PC-3 (cell line): ENCODE measurements around the gene EPN1. TPM values are rescaled to one million over a fixed set of nuclear protein-coding genes. Genes with fewer than 3 reads are reported as not detected.

ENCODE experiments used
- ATAC-seq: fragments of 200-7000 bp; cut with Tn5 transposase; 2 replicates; pipeline ENCODE4 v1.9.1; 2020; ENCODE audit warnings: mild to moderate bottlenecking, moderate library complexity
- BruUV-seq: library from RNA; stranded (reverse); fragments of 400-500 nt; replicated peaks from 2 replicates; lab custom pipeline; 2021; lab: Mats Ljungman, UMichigan
- CTCF ChIA-PET: fragments of 300-600 bp; sonication (Branson Sonifier 250); formaldehyde crosslinking; loops from one replicate; lab custom pipeline; 2022; ENCODE audit warnings: antibody characterized with exemption; lab: Charles Lee
- POLR2A ChIA-PET: fragments of 300-600 bp; sonication (Branson Sonifier 250); formaldehyde crosslinking; loops from one replicate; lab custom pipeline; 2022; ENCODE audit warnings: antibody characterized with exemption; ENCODE audit not compliant: unreplicated experiment; lab: Charles Lee
- DNase-seq: peaks from one replicate; pipeline ENCODE4 v3.0.0-alpha.2; 2015
- H2AFZ ChIP-seq: fragments of 300-600 bp; sonication (generic); 2 replicates; pipeline ENCODE4 v1.6.0; 2016; ENCODE audit warnings: antibody characterized with exemption, low read length
- H3F3A ChIP-seq: fragments of 300-600 bp; sonication (generic); one replicate; pipeline ENCODE4 v1.6.0; 2017; ENCODE audit warnings: antibody characterized with exemption, low read length, control low read depth, mild to moderate bottlenecking; ENCODE audit not compliant: unreplicated experiment
- H3K27ac ChIP-seq: fragments of 300-600 bp; sonication (generic); 2 replicates; pipeline ENCODE4 v1.5.1; 2016; ENCODE audit warnings: mild to moderate bottlenecking, low read length
- H3K27me3 ChIP-seq: fragments of 300-600 bp; sonication (generic); 2 replicates; pipeline ENCODE4 v1.6.1; 2016; ENCODE audit warnings: low read length, mixed read lengths
- H3K36me3 ChIP-seq: fragments of 300-600 bp; sonication (generic); 2 replicates; pipeline ENCODE4 v1.6.1; 2016; ENCODE audit warnings: low read depth, mixed run types, low read length, mixed read lengths
- H3K4me1 ChIP-seq: fragments of 300-600 bp; sonication (generic); 2 replicates; pipeline ENCODE4 v1.5.1; 2016; ENCODE audit warnings: low read length; ENCODE audit not compliant: insufficient read depth
- H3K4me2 ChIP-seq: fragments of 300-600 bp; sonication (generic); 2 replicates; pipeline ENCODE4 v1.6.0; 2016; ENCODE audit warnings: low read length
- H3K4me3 ChIP-seq: fragments of 300-600 bp; sonication (generic); 2 replicates; pipeline ENCODE4 v1.5.1; 2016; ENCODE audit warnings: mild to moderate bottlenecking, low read length, mixed read lengths
- H3K79me2 ChIP-seq: fragments of 300-600 bp; sonication (generic); 2 replicates; pipeline ENCODE4 v1.6.1; 2017; ENCODE audit warnings: low read length, mixed read lengths
- H3K9ac ChIP-seq: fragments of 300-600 bp; sonication (generic); 2 replicates; pipeline ENCODE4 v1.6.0; 2016; ENCODE audit warnings: mild to moderate bottlenecking, low read length
- H3K9me2 ChIP-seq: fragments of 300-600 bp; sonication (generic); replicated peaks from 2 replicates; pipeline ENCODE4 v1.6.1; 2016; ENCODE audit warnings: mixed run types, low read length, mixed read lengths
- H3K9me3 ChIP-seq: fragments of 300-600 bp; sonication (generic); 2 replicates; pipeline ENCODE4 v1.6.1; 2016; ENCODE audit warnings: low read length, mixed read lengths
- H4K20me1 ChIP-seq: fragments of 300-600 bp; sonication (generic); 2 replicates; pipeline ENCODE4 v1.6.1; 2016; ENCODE audit warnings: low read length, mixed read lengths
- EZH2 ChIP-seq: fragments of 300-600 bp; sonication (generic); IDR thresholded peaks from one replicate; pipeline ENCODE4 v1.6.1; 2017; ENCODE audit warnings: antibody characterized with exemption, mild to moderate bottlenecking, low read length; ENCODE audit not compliant: unreplicated experiment
- EZH2phosphoT487 ChIP-seq: fragments of 300-600 bp; sonication (generic); IDR thresholded peaks from 2 replicates; pipeline ENCODE4 v1.6.1; 2018; ENCODE audit warnings: mild to moderate bottlenecking, antibody characterized with exemption, low read length, borderline replicate concordance
- intact Hi-C: fragments of 100-400 bp; cut with micrococcal nuclease; formaldehyde crosslinking; loops from 2 replicates; pipeline ENCODE4 v1.9.0; 2023
- total RNA-seq: library from RNA; depleted of rRNA; stranded (reverse); fragments of >200 nt; gene quantifications from 2 replicates; pipeline ENCODE4 v1.2.3, GENCODE V29; 2014
- TF ChIP-seq, protein P1 (sequence below): fragments of 300-600 bp; sonication (generic); conservative IDR thresholded peaks from 2 replicates; pipeline ENCODE4 v1.5.1; 2017; ENCODE audit warnings: antibody characterized with exemption, low read depth, mild to moderate bottlenecking, low read length

Gene EPN1
- total RNA-seq, 1 experiment from 2014 or later = 203 TPM

DNA sequence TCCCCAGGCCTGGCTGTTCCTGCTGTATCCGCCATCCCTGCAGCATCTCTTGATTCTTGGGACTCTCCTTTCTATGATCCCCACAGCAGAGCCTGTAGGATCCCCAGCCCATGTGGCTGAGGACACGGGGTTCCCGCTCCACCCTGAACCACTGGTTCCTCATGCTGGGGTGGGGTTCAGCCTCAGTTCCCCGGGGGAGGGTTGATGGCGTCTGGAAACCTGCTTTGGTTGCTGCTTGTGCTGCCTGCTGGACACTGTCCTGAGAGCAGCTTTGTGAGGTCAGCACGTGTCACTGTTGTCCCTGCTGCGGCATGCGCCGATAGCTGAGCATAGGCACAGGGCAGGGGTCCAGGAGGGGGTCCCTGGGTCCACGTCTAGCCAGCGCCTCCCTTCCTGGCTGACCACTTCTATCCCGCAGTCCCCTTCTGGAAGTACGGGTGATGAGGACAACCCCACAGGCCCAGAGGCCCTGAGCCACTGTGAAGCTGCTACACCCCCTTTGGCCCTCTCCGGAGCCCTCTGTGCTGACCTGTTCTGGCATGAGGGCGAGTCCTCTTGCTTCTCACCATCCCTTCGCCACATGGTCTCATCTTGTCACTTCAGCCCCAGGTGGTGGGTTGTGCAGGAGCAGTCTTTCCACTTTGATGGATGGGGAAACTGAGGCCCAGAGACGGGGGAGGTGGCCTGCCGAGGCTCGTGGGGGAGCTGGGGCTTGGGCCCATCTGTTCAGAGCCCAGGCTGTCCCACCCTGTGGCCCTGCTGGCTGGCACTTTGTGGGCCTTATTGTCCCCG is 5.5 kb downstream of the EPN1 start:
- H4K20me1 ChIP-seq = peaks cover 48% of the 10 kb centered on the region
- intact Hi-C loops = no loop called here

DNA sequence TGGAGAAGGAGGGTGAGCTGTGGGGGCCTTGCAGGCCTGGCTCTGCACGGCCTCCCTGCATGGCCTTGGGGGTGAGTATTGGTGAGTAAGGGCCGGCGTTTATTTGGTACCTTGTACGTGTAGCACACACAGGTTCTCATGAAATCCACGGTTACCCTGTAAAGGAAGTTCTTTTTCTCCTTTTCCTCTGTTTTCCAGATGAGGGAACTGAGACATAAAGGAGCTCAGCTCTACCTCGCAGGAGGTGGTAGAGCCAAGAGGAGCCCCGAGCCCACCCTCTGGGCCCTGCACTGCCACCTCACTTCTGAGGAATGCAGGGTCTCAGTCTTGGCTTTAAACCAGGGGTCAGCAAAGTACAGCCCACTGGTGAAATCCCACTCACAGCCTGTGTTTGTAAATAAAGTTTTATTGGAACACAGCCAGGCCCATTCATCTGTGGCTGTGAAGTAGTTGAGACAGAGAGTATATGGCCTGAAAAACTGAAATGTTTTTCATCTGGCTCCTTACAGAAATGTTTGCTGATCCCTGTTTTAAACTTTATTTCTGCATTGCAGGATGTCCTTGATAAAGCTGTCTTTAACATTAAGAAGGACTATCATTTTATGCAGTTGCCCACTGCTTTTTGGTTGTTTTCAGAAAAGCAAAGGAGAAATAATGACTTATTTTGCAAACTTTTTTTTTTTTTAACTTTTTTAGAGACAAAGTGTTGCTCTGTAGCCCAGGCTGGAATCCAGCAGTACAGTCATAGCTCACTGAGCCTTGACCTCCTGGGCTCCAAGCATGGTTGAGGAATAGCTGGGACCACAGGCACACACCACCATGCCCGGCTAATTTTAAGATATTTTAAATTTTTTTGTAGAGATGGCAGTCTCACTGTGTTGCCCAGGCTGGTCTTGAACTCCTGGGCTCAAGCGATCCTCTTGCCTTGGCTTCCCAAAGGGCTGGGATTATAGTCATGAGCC is 6.4 kb downstream of the EPN1 start:
- Histone ChIP-seq H3K27ac (no peak overlapping the region), H3K9ac (no peak overlapping the region), H3K36me3 (peaks cover 52% of the 10 kb centered on the region), H3F3A (no peaks in the 10 kb centered on the region), H3K4me1 (peaks cover 29% of the 10 kb centered on the region), H3K4me3 (no peak overlapping the region), H3K4me2 (no peak overlapping the region), H3K27me3 (no peaks in the 10 kb centered on the region), H2AFZ (no peak overlapping the region), H3K9me2 (no peaks in the 10 kb centered on the region), H3K79me2 (peaks cover 88% of the 10 kb centered on the region), H3K9me3 (no peaks in the 10 kb centered on the region), H4K20me1 (peaks cover 43% of the 10 kb centered on the region)
- no TSS peak for BruUV-seq
- ATAC-seq = no peak
- intact Hi-C loops = no loop called here
- TF ChIP-seq EZH2phosphoT487 = no peak
- TF ChIP-seq, protein P1, sequence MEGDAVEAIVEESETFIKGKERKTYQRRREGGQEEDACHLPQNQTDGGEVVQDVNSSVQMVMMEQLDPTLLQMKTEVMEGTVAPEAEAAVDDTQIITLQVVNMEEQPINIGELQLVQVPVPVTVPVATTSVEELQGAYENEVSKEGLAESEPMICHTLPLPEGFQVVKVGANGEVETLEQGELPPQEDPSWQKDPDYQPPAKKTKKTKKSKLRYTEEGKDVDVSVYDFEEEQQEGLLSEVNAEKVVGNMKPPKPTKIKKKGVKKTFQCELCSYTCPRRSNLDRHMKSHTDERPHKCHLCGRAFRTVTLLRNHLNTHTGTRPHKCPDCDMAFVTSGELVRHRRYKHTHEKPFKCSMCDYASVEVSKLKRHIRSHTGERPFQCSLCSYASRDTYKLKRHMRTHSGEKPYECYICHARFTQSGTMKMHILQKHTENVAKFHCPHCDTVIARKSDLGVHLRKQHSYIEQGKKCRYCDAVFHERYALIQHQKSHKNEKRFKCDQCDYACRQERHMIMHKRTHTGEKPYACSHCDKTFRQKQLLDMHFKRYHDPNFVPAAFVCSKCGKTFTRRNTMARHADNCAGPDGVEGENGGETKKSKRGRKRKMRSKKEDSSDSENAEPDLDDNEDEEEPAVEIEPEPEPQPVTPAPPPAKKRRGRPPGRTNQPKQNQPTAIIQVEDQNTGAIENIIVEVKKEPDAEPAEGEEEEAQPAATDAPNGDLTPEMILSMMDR = no peak
- no peak for TF ChIP-seq EZH2
- DNase-seq = no peak
- ChIA-PET POLR2A (interaction anchor here (0.6 kb wide), 1 partner anchor 9 kb away, joined by 3 read pairs; no protein-coding TSS in a partner anchor), CTCF (interaction anchor here (0.5 kb wide), 1 partner anchor 525 kb away, joined by 5 read pairs; no protein-coding TSS in a partner anchor)

More for the DNA sequence above, 5.5 kb downstream of the EPN1 start:
- Histone ChIP-seq H3K79me2 (peaks cover 89% of the 10 kb centered on the region), H3K4me2 (peak overlapping the region; percentile 55), H3K9me2 (no peaks in the 10 kb centered on the region), H3K4me3 (no peak overlapping the region), H3K9me3 (no peaks in the 10 kb centered on the region), H3F3A (no peaks in the 10 kb centered on the region), H3K36me3 (peaks cover 45% of the 10 kb centered on the region), H3K9ac (no peak overlapping the region), H3K27ac (peak overlapping the region; percentile 69), H3K27me3 (no peaks in the 10 kb centered on the region), H3K4me1 (peaks cover 29% of the 10 kb centered on the region), H2AFZ (no peak overlapping the region)
- TF ChIP-seq EZH2 (no peak), EZH2phosphoT487 (no peak)
- TF ChIP-seq, protein P1 = no peak
- CTCF ChIA-PET = no interaction called here
- no peak for DNase-seq
- POLR2A ChIA-PET = interaction anchor here (0.6 kb wide), 1 partner anchor 9 kb away, joined by 3 read pairs; no protein-coding TSS in a partner anchor
- BruUV-seq = no TSS peak
- ATAC-seq = no peak
